Measurements from ENCODE around the gene JAKMIP1. TPM values are rescaled to one million over a fixed set of nuclear protein-coding genes. Genes with fewer than 3 reads are reported as not detected.
"Not testable (repeated sequence)": the region's sequence is repeated elsewhere in the genome, so short reads cannot be mapped to it uniquely, and the experiment has no call there.

The JAKMIP1 gene
- total and polyA plus RNA-seq, 12 donors, result 0.14 to 5.3 (median 2.9) TPM; not detected in 2

GRCh38 chr4:6217716-6218381 is 17.5 kb upstream of the JAKMIP1 start:
- no peak for DNase-seq

GRCh38 chr4:6216588-6216987 is 16.2 kb upstream of the JAKMIP1 start:
- TF ChIP-seq, protein P1, sequence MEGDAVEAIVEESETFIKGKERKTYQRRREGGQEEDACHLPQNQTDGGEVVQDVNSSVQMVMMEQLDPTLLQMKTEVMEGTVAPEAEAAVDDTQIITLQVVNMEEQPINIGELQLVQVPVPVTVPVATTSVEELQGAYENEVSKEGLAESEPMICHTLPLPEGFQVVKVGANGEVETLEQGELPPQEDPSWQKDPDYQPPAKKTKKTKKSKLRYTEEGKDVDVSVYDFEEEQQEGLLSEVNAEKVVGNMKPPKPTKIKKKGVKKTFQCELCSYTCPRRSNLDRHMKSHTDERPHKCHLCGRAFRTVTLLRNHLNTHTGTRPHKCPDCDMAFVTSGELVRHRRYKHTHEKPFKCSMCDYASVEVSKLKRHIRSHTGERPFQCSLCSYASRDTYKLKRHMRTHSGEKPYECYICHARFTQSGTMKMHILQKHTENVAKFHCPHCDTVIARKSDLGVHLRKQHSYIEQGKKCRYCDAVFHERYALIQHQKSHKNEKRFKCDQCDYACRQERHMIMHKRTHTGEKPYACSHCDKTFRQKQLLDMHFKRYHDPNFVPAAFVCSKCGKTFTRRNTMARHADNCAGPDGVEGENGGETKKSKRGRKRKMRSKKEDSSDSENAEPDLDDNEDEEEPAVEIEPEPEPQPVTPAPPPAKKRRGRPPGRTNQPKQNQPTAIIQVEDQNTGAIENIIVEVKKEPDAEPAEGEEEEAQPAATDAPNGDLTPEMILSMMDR (IDR thresholded peaks at IDR 0.05), result no peak
- TF ChIP-seq POLR2A (IDR thresholded peaks at IDR 0.05), result no peak
- DNase-seq, result no peak
- H3K27me3 ChIP-seq, result peaks cover 10% of the 10 kb centered on the region
- no peak overlapping the region for H3K4me3 ChIP-seq
- H3K4me1 ChIP-seq (replicated peaks in 1 of 2), result peaks cover 0 to 1% of the 10 kb centered on the region in 2 donors
- no peak overlapping the region for H3K27ac ChIP-seq
- H3K36me3 ChIP-seq (replicated peaks in 1 of 2), result no peaks in the 10 kb centered on the region
- H3K9me3 ChIP-seq (replicated peaks in 1 of 3), result no peaks in the 10 kb centered on the region
- intact Hi-C loops (cut with DNase I), result no loop called here
- WGBS, 4 donors, result 65 to 74% (median 69%) methylated on average over 3 of the region's 3 CpGs

More at GRCh38 chr4:6217716-6218381, 17.5 kb upstream of the JAKMIP1 start:
- 55 to 67% (median 59%) methylated on average over 1 of the region's 1 CpG for WGBS, 4 donors
- Histone ChIP-seq H3K9me3 (replicated peaks in 1 of 3) (no peaks in the 10 kb centered on the region), H3K27ac (no peak overlapping the region), H3K4me1 (replicated peaks in 1 of 2) (peaks cover 0 to 6% of the 10 kb centered on the region in 2 donors), H3K36me3 (replicated peaks in 1 of 2) (no peaks in the 10 kb centered on the region), H3K4me3 (no peak overlapping the region), H3K27me3 (peaks cover 22% of the 10 kb centered on the region)
- TF ChIP-seq POLR2A (IDR thresholded peaks at IDR 0.05), result no peak
- TF ChIP-seq, protein P1 (IDR thresholded peaks at IDR 0.05), result no peak
- intact Hi-C loops (cut with DNase I), result no loop called here

GRCh38 chr4:6209921-6210320 is 9.6 kb upstream of the JAKMIP1 start:
- no peaks in the 10 kb centered on the region for H3K9me3 ChIP-seq (replicated peaks in 1 of 3)
- H3K36me3 ChIP-seq (replicated peaks in 1 of 2), result no peaks in the 10 kb centered on the region
- peak in 1 of 7 donors; percentile 24 for DNase-seq
- intact Hi-C loops (cut with DNase I), result no loop called here
- H3K27me3 ChIP-seq, result no peaks in the 10 kb centered on the region
- WGBS, 4 donors, result 68 to 76% (median 70%) methylated on average over 4 of the region's 4 CpGs
- TF ChIP-seq, protein P1 (IDR thresholded peaks at IDR 0.05), result no peak
- TF ChIP-seq POLR2A (IDR thresholded peaks at IDR 0.05), result no peak
- no peak overlapping the region for H3K4me3 ChIP-seq
- no peaks in the 10 kb centered on the region for H3K4me1 ChIP-seq (replicated peaks in 1 of 2)
- H3K27ac ChIP-seq, result no peak overlapping the region

DNA sequence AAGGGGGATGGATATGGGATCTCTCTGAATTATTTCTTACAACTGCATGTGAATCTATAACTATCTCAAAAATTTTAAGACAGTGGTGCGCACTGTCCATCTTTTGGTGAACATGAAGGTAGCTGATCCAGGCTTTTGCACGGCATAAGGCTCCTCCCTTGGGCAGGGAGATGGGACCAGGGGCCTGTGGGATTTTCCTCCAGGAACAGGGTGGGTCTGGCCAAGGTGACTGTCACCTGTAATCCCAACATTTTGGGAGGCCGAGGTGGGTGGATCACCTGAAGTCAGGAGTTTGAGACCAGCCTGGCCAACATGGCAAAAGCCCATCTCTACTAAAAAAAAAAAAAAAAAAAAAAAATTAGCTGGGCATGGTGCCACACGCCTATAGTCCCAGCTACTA is 8.9 kb upstream of the JAKMIP1 start:
- intact Hi-C loops (cut with DNase I); H3K36me3 ChIP-seq (replicated peaks in 1 of 2); H3K27ac ChIP-seq; H3K9me3 ChIP-seq (replicated peaks in 1 of 3); H3K4me3 ChIP-seq; H3K27me3 ChIP-seq; H3K4me1 ChIP-seq (replicated peaks in 1 of 2): not testable (repeated sequence)
- DNase-seq, result peak in 1 of 7 donors; percentile 28
- WGBS, 4 donors, result 64 to 84% (median 80%) methylated on average over 4 of the region's 4 CpGs

- DNase-seq, result peak in 1 of 7 donors; percentile 17
- Histone ChIP-seq H3K36me3 (replicated peaks in 1 of 2) (no peaks in the 10 kb centered on the region), H3K9me3 (replicated peaks in 1 of 3) (no peaks in the 10 kb centered on the region), H3K4me3 (no peak overlapping the region), H3K27ac (no peak overlapping the region), H3K4me1 (replicated peaks in 1 of 2) (no peaks in the 10 kb centered on the region), H3K27me3 (no peaks in the 10 kb centered on the region)
- intact Hi-C loops (cut with DNase I), result no loop called here
- TF ChIP-seq, protein P1 (IDR thresholded peaks at IDR 0.05), result no peak
- no peak for TF ChIP-seq POLR2A (IDR thresholded peaks at IDR 0.05)
- WGBS, 4 donors, result 58 to 78% (median 65%) methylated on average over 4 to 6 of the region's 6 CpGs
These were observed 8.1 kb upstream of the JAKMIP1 start for GRCh38 chr4:6208416-6208815.
